Measurements from ENCODE around the gene CKMT2. TPM values are rescaled to one million over a fixed set of nuclear protein-coding genes. Genes with fewer than 3 reads are reported as not detected.
A peak's percentile ranks its signal among the peaks of the same experiment; 100 is the strongest.

The CKMT2 gene
- total and polyA plus RNA-seq, 7 donors: 0.96 to 11.1 (median 4.6) TPM

GRCh38 chr5:81189875-81190498 lies 43.1 kb upstream of the CKMT2 start:
- Histone ChIP-seq H3K27me3 (no peaks in the 10 kb centered on the region), H3K36me3 (no peaks in the 10 kb centered on the region), H3K4me3 (no peak overlapping the region), H3K9me3 (no peaks in the 10 kb centered on the region), H3K4me1 (peaks cover 0 to 5% (median 3%) of the 10 kb centered on the region in 4 donors), H3K27ac (no peak overlapping the region)
- intact Hi-C loops (cut with DNase I): loop anchor here (10.0 kb wide), 2 partner anchors 225 to 505 kb away; partner anchors contain the start of gene RASGRF2
- 91 to 92% methylated on average over 14 of the region's 14 CpGs for WGBS, 2 donors
- TF ChIP-seq EP300 (IDR thresholded peaks at IDR 0.05): no peak
- no peak for TF ChIP-seq POLR2A (IDR thresholded peaks at IDR 0.05)
- no peak for TF ChIP-seq CTCF (IDR thresholded peaks at IDR 0.05)
- TF ChIP-seq POLR2AphosphoS5 (IDR thresholded peaks at IDR 0.05): no peak
- no peak for DNase-seq

GRCh38 chr5:81191726-81192372 lies 41.3 kb upstream of the CKMT2 start:
- no peaks in the 10 kb centered on the region for H3K36me3 ChIP-seq
- no peak for DNase-seq
- H3K27me3 ChIP-seq: no peaks in the 10 kb centered on the region
- no peak for TF ChIP-seq POLR2AphosphoS5 (IDR thresholded peaks at IDR 0.05)
- TF ChIP-seq POLR2A (IDR thresholded peaks at IDR 0.05): no peak
- TF ChIP-seq CTCF (IDR thresholded peaks at IDR 0.05): no peak
- no peak for TF ChIP-seq EP300 (IDR thresholded peaks at IDR 0.05)
- no peaks in the 10 kb centered on the region for H3K9me3 ChIP-seq
- intact Hi-C loops (cut with DNase I): loop anchor here (10.0 kb wide), 2 partner anchors 227 to 507 kb away; partner anchors contain the start of gene RASGRF2
- peaks cover 0 to 10% (median 7%) of the 10 kb centered on the region in 4 donors for H3K4me1 ChIP-seq
- 92% methylated on average over 9 of the region's 9 CpGs for WGBS, 2 donors
- H3K27ac ChIP-seq: no peak overlapping the region
- H3K4me3 ChIP-seq: no peak overlapping the region

DNA sequence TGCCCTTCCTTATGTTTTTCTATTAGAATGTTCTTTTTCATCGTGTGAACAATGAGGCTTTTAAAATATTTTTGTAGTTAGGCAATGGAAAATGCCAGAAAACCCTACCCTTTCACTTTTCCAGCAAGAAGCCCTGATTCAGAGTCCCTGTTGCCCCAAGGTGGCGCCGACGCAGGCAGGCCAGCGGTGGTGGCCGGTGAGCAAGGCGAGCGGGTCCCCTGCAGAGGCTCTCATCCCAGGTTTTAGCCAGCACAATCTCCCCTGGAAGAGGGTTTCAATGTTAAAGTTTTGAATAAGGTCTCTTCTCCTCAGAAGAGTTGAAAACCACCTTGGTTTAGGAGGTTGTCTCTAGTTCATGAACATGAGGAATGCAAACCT lies 40.8 kb upstream of the CKMT2 start:
- Histone ChIP-seq H3K36me3 (no peaks in the 10 kb centered on the region), H3K9me3 (no peaks in the 10 kb centered on the region), H3K4me1 (peaks cover 0 to 10% (median 7%) of the 10 kb centered on the region in 4 donors), H3K27ac (no peak overlapping the region), H3K27me3 (no peaks in the 10 kb centered on the region), H3K4me3 (no peak overlapping the region)
- TF ChIP-seq POLR2A (IDR thresholded peaks at IDR 0.05) (no peak), CTCF (IDR thresholded peaks at IDR 0.05) (no peak), POLR2AphosphoS5 (IDR thresholded peaks at IDR 0.05) (no peak), EP300 (IDR thresholded peaks at IDR 0.05) (no peak)
- WGBS, 2 donors: 84 to 87% methylated on average over 8 of the region's 8 CpGs
- intact Hi-C loops (cut with DNase I): loop anchor here (10.0 kb wide), 2 partner anchors 228 to 508 kb away; partner anchors contain the start of gene RASGRF2
- DNase-seq: no peak

DNA sequence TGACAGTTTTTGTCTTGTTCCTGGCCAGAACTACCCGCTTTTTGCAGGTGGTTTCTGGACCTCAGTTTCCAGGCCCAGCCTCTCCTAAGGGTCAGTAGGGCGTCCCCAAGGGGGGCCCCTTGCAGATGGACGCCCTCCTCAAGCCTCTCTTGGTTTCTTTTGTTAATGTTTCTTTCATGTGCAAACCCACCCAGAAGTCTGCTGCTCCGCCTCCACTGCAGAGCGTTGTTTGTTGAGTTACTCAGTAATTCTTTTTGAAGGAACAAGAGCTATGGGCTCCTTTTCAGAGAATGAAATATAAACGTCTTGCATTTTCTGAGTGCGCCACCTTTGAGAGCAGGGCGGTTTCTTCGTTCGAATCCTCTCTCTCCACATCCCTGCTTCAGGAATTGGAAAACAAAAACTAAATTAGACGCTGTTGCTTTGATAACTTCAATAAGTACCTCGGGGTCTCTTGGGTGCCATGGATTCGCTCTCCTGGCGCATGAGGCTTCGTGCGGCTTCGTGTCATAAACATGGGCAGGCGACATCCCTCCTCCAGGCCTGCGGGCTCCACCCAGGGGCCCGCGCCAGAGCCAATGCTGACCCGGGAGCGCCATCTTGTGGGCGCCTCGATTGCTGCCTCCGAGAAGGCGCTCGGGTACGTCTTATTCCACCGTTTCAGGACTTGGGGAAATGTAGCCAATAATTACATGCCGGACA lies 38.3 kb upstream of the CKMT2 start:
- Histone ChIP-seq H3K4me1 (peaks cover 0 to 10% (median 7%) of the 10 kb centered on the region in 4 donors), H3K36me3 (no peaks in the 10 kb centered on the region), H3K4me3 (no peak overlapping the region), H3K27ac (no peak overlapping the region), H3K27me3 (no peaks in the 10 kb centered on the region), H3K9me3 (no peaks in the 10 kb centered on the region)
- peak; percentile 85 for DNase-seq
- intact Hi-C loops (cut with DNase I): loop anchor here (10.0 kb wide), 2 partner anchors 230 to 510 kb away; partner anchors contain the start of gene RASGRF2
- WGBS, 2 donors: 27 to 29% methylated on average over 31 of the region's 31 CpGs
- TF ChIP-seq POLR2A (IDR thresholded peaks at IDR 0.05): no peak
- TF ChIP-seq EP300 (IDR thresholded peaks at IDR 0.05): no peak
- TF ChIP-seq POLR2AphosphoS5 (IDR thresholded peaks at IDR 0.05): peak in 1 of 4 donors; percentile 18
- TF ChIP-seq CTCF (IDR thresholded peaks at IDR 0.05): peak; percentile 49 to 84 (median 58)
